K562 (cell line): ENCODE measurements around the gene ADK. TPM values are rescaled to one million over a fixed set of nuclear protein-coding genes. Genes with fewer than 3 reads are reported as not detected.
A peak's percentile ranks its signal among the peaks of the same experiment; 100 is the strongest.

ENCODE experiments used
- ATAC-seq: fragments of 200-7000 bp; cut with Tn5 transposase; 3 replicates; pipeline ENCODE4 v1.9.1; 2020; ENCODE audit warnings: moderate library complexity
- BruUV-seq: library from RNA; stranded (reverse); fragments of 400-500 nt; replicated peaks from 2 replicates; lab custom pipeline; 2021; lab: Mats Ljungman, UMichigan
- CTCF ChIA-PET: fragments of 300-600 bp; formaldehyde crosslinking; extraction: SDS; loops from one replicate; lab custom pipeline; 2021; ENCODE audit warnings: low intra/inter-chr PET ratio; lab: Yijun Ruan, JAX
- POLR2A ChIA-PET: fragments of 300-600, 350-650 bp; sonication (Branson Sonifier 250); formaldehyde crosslinking; extraction: SDS; loops from one replicate; lab custom pipeline; 2021; ENCODE audit warnings: antibody characterized with exemption, inconsistent platforms; lab: Yijun Ruan, JAX
- DNase-seq, 4 experiments: peaks; one replicate each; pipeline versions ENCODE4 v3.0.0 to v3.0.0-alpha.2; 2011 to 2018; ENCODE audit warnings: low spot score in 3 of 4, mixed read lengths in 3 of 4; ENCODE audit errors: extremely low read depth in 1 of 4
- FAIRE-seq: peaks from 2 replicates; lab custom pipeline; 2011; peaks lifted over from hg19 to GRCh38; lab: Jason Lieb, UNC
- H2AFZ ChIP-seq: 2 replicates; pipeline ENCODE4 v1.6.0; 2011; ENCODE audit warnings: low read depth, low read length, control low read depth, inconsistent platforms
- H3K27ac ChIP-seq: fragments of 200-600 bp; 3 replicates; pipeline ENCODE4 v1.8.0; 2011; ENCODE audit warnings: low read depth, mild to moderate bottlenecking, control low read depth, inconsistent platforms, low read length, moderate library complexity, mixed read lengths; ENCODE audit errors: extremely low read depth
- H3K27me3 ChIP-seq, 2 experiments: fragments of 300-600 bp in 1 of 2; 2 replicates in 1 of 2; 3 replicates in 1 of 2; pipeline versions ENCODE4 v1.6.0 to v1.8.0; 2011; ENCODE audit warnings: inconsistent platforms in 2 of 2, low read length in 2 of 2, mild to moderate bottlenecking in 1 of 2, mixed read lengths in 1 of 2, moderate library complexity in 1 of 2; ENCODE audit not compliant: control insufficient read depth in 2 of 2, insufficient read depth in 2 of 2
- H3K36me3 ChIP-seq: fragments of 300-600 bp; 3 replicates; pipeline ENCODE4 v1.8.0; 2011; ENCODE audit warnings: mild to moderate bottlenecking, low read length, inconsistent platforms; ENCODE audit not compliant: control insufficient read depth, insufficient read depth
- H3K4me1 ChIP-seq, 2 experiments: fragments of 200-600 bp in 1 of 2; replicated peaks in 1 of 2; 2 replicates in 1 of 2; 3 replicates in 1 of 2; pipeline versions ENCODE4 v1.5.1 to v1.8.0; 2011; ENCODE audit warnings: inconsistent platforms in 2 of 2, low read length in 2 of 2, mild to moderate bottlenecking in 1 of 2, mixed read lengths in 1 of 2, moderate library complexity in 1 of 2; ENCODE audit not compliant: control insufficient read depth in 2 of 2, insufficient read depth in 2 of 2
- H3K4me2 ChIP-seq: 2 replicates; pipeline ENCODE4 v1.6.1; 2011; ENCODE audit warnings: low read length, control low read depth, inconsistent platforms, mixed read lengths; ENCODE audit not compliant: insufficient read depth
- H3K4me3 ChIP-seq: fragments of 200-600 bp; sonication (generic), shearing (Covaris generic); 2 replicates; pipeline ENCODE4 v1.5.1; 2016; ENCODE audit warnings: control low read depth, inconsistent platforms
- H3K79me2 ChIP-seq: fragments of 200-600 bp; 3 replicates; pipeline ENCODE4 v1.8.0; 2011; ENCODE audit warnings: low read length, inconsistent platforms; ENCODE audit not compliant: control insufficient read depth, insufficient read depth
- H3K9ac ChIP-seq, 2 experiments: 2 replicates each; pipeline versions ENCODE4 v1.6.0 to v1.6.1; 2011; ENCODE audit warnings: low read depth in 2 of 2, low read length in 2 of 2, control low read depth in 1 of 2, inconsistent platforms in 1 of 2, mild to moderate bottlenecking in 1 of 2, mixed read lengths in 1 of 2; ENCODE audit not compliant: insufficient read depth in 1 of 2
- H3K9me1 ChIP-seq: one replicate; pipeline ENCODE4 v1.6.0; 2011; ENCODE audit warnings: inconsistent platforms, mild to moderate bottlenecking, low read length, moderate library complexity; ENCODE audit not compliant: control insufficient read depth, insufficient read depth
- H3K9me3 ChIP-seq: replicated peaks from 2 replicates; pipeline ENCODE4 v1.5.1; 2011; ENCODE audit warnings: low read depth, low read length, inconsistent platforms; ENCODE audit not compliant: control insufficient read depth, insufficient read depth
- H4K20me1 ChIP-seq: replicated peaks from 2 replicates; pipeline ENCODE4 v1.6.1; 2011; ENCODE audit warnings: low read length, inconsistent platforms, mixed read lengths; ENCODE audit not compliant: control insufficient read depth, insufficient read depth
- CBX3 ChIP-seq, 2 experiments: IDR thresholded peaks; 1 replicate in 1 of 2; 2 replicates in 1 of 2; pipeline ENCODE4 v1.6.1; 2012; ENCODE audit warnings: inconsistent platforms in 2 of 2, low read length in 2 of 2, borderline replicate concordance in 1 of 2, control low read depth in 1 of 2
- CEBPG ChIP-seq, 3 experiments: fragments of 200-800 bp in 1 of 3; sonication (Bioruptor generic) in 1 of 3; sonication (generic) in 1 of 3; formaldehyde crosslinking in 1 of 3; IDR thresholded peaks in 2 of 3; conservative IDR thresholded peaks in 1 of 3; 2 replicates each; pipeline versions ENCODE4 v1.6.1 to v1.8.0; 2016 to 2022; ENCODE audit warnings: missing compliant biosample characterization in 2 of 3, missing genetic modification characterization in 2 of 3, mild to moderate bottlenecking in 1 of 3, missing genetic modification reagents in 1 of 3
- CHCHD3 ChIP-seq: fragments of 250-450 bp; sonication (Bioruptor Pico); IDR thresholded peaks from 2 replicates; pipeline ENCODE4 v2.1.2; 2022; ENCODE audit warnings: mild to moderate bottlenecking
- NFYB ChIP-seq: IDR thresholded peaks from 2 replicates; pipeline ENCODE4 v1.6.1; 2011; ENCODE audit warnings: mild to moderate bottlenecking, moderate library complexity; ENCODE audit not compliant: insufficient read length; ENCODE audit errors: extremely low read depth
- PRDM10 ChIP-seq: fragments of 450-650 bp; IDR thresholded peaks from 2 replicates; pipeline ENCODE4 v1.6.1; 2018; ENCODE audit not compliant: partially characterized antibody
- SP2 ChIP-seq: IDR thresholded peaks from 2 replicates; pipeline ENCODE4 v1.6.1; 2011; ENCODE audit warnings: mild to moderate bottlenecking, low read depth, low read length, moderate library complexity; ENCODE audit not compliant: poor library complexity, severe bottlenecking; ENCODE audit errors: extremely low read depth
- SUPT5H ChIP-seq: fragments of 450-650 bp; IDR thresholded peaks from 2 replicates; pipeline ENCODE4 v1.6.1; 2016
- THRA ChIP-seq: fragments of 450-650 bp; IDR thresholded peaks from 2 replicates; pipeline ENCODE4 v1.6.1; 2017; ENCODE audit warnings: mild to moderate bottlenecking, moderate library complexity
- ZBTB43 ChIP-seq: sonication (generic); formaldehyde crosslinking; IDR thresholded peaks from 2 replicates; pipeline ENCODE4 v1.8.0; 2023; ENCODE audit warnings: mild to moderate bottlenecking, missing genetic modification reagents
- WGBS: fragments of 100-300 bp; shearing (Covaris generic); methylation state at CpG from one replicate; pipeline ENCODE4 v1.1.6; 2016; ENCODE audit warnings: low coverage, mixed read lengths; ENCODE audit not compliant: insufficient coverage; ENCODE audit errors: missing lambda C conversion rate; 5-methylcytosine and 5-hydroxymethylcytosine counted together
- in situ Hi-C: fragments of 300-500 bp; cut with MboI; formaldehyde crosslinking; loops from 4 replicates; pipeline ENCODE4 v1.15.0; 2018; ENCODE audit warnings: inconsistent platforms, mixed read lengths
- intact Hi-C: fragments of 100-400 bp; cut with micrococcal nuclease; formaldehyde crosslinking; loops from 2 replicates; pipeline ENCODE4 v1.14.2; 2022
- polyA plus RNA-seq, 8 experiments: library from polyadenylated mRNA; depleted of rRNA in 4 of 8; stranded (reverse) in 5 of 8; unstranded in 3 of 8; fragments of >200 nt; fragmentation: Nextera tagmentation in 2 of 8; fragmentation: Illumina TruSeq in 1 of 8; extraction: Ambion mirVana in 2 of 8; extraction: Trizol in 1 of 8; gene quantifications; 2 replicates each; pipeline versions ENCODE4 v1.2.1 to v1.2.3, GENCODE V29; 2011 to 2014; ENCODE audit warnings: inconsistent platforms in 1 of 8, missing spikeins in 1 of 8
- total RNA-seq, 7 experiments: library from RNA; depleted of rRNA in 6 of 7; stranded (reverse); fragments of >200 nt in 6 of 7; fragmentation: Illumina TruSeq in 2 of 7; extraction: Trizol in 2 of 7; gene quantifications; 2 replicates each; pipeline versions ENCODE4 v1.2.1 to v1.2.3, GENCODE V29; 2011 to 2021; ENCODE audit warnings: low replicate concordance in 1 of 7

Gene ADK
- total and polyA plus RNA-seq, 9 of the 15 experiments (the other 6 are each of a cell fraction or from before 2014, with no cell fraction given), result 54.2 to 97.8 (median 73.6) TPM

- no peak for TF ChIP-seq NFYB
- TF ChIP-seq SUPT5H, result peak; percentile 54
- TF ChIP-seq CHCHD3 (CRISPR knock-in tag), result 0 out of 2 replicates have a peak, but pooled peaks have one; percentile 18
- no peak for TF ChIP-seq SP2
- TF ChIP-seq, all 486 proteins: peak for 117
Measured at GRCh38 chr10:74150204-74150989, 624 bp upstream of the ADK start, which contains the start of gene AP3M1 (continued).

- in situ Hi-C loops, result no loop called here
- Histone ChIP-seq H3K9ac (peak overlapping the region; percentile 85 to 96), H3K36me3 (peaks cover 12% of the 10 kb centered on the region; the same call in 1 of the 3 replicates), H3K27ac (peak overlapping the region; percentile 94), H3K9me3 (no peaks in the 10 kb centered on the region), H3K4me3 (peak overlapping the region; percentile 93), H3K79me2 (peaks cover 92% of the 10 kb centered on the region), H3K27me3 (no peaks in the 10 kb centered on the region), H3K4me2 (peak overlapping the region; percentile 98), H2AFZ (peak overlapping the region; percentile 90), H3K9me1 (peaks cover 6% of the 10 kb centered on the region), H3K4me1 (peaks cover 10 to 29% of the 10 kb centered on the region in 2 experiments), H4K20me1 (no peaks in the 10 kb centered on the region; the same call in 1 of the 2 replicates)
- 3% methylated on average over 5 of the region's 5 CpGs for WGBS
- intact Hi-C loops, result loop anchor here (2.0 to 5.0 kb wide), 2 partner anchors 25 to 80 kb away; no protein-coding TSS in a partner anchor
- no peak for ATAC-seq
- CTCF ChIA-PET, result interaction anchor here (0.9 to 1.1 kb wide), 2 partner anchors 83 to 92 kb away, joined by 3 to 5 read pairs; no protein-coding TSS in a partner anchor
- DNase-seq, result peak in 1 of 4 experiments; percentile 18
- no TSS peak for BruUV-seq
- no peak for FAIRE-seq
- POLR2A ChIA-PET, result interaction anchor here (0.5 to 1.2 kb wide), 4 partner anchors 10 to 28 kb away, joined by 3 to 5 read pairs (median 4); no protein-coding TSS in a partner anchor
- TF ChIP-seq PRDM10, result peak; percentile 81
- TF ChIP-seq ZBTB43, result no peak
- 0 out of 3 replicates have a peak, but pooled peaks of 1 of the 2 experiments have one; percentile 14 for TF ChIP-seq CBX3 (IDR thresholded peaks at IDR 0.05; ENCODE audit: borderline replicate concordance in 1 of 2, low read length in 2 of 2)
- TF ChIP-seq THRA, result no peak
- peak; percentile 73; the same call in 1 of the 2 replicates for TF ChIP-seq CEBPG (CRISPR knock-in tag; IDR thresholded peaks at IDR 0.05)
- TF ChIP-seq CEBPG (tag; conservative IDR thresholded peaks at IDR 0.05 in 1 of 2, IDR thresholded peaks at IDR 0.05 in 1 of 2), result peak; percentile 66 to 89
Measured at GRCh38 chr10:74151879-74152722, 1.1 kb downstream of the ADK start.
